Liver (tissue), 9 donors: ENCODE measurements around the gene PPM1A. TPM values are rescaled to one million over a fixed set of nuclear protein-coding genes. Genes with fewer than 3 reads are reported as not detected.

Source experiments
- DNase-seq: peaks from one replicate; pipeline ENCODE4 v3.0.0-alpha.2; 2017; ENCODE audit warnings: low spot score
- H3K27ac ChIP-seq, 2 donors: one replicate each; pipeline ENCODE4 v1.7.0; 2013; ENCODE audit warnings: inconsistent platforms in 2 of 2, low read length in 2 of 2, control low read depth in 1 of 2, low read depth in 1 of 2, mild to moderate bottlenecking in 1 of 2
- H3K27me3 ChIP-seq, 4 donors: one replicate each; pipeline versions ENCODE4 v1.6.1 to v1.7.0; 2013; ENCODE audit warnings: low read length in 3 of 4, inconsistent platforms in 1 of 4, mild to moderate bottlenecking in 1 of 4, moderate library complexity in 1 of 4; ENCODE audit not compliant: control insufficient read depth in 4 of 4, insufficient read depth in 4 of 4
- H3K36me3 ChIP-seq, 4 donors: one replicate each; pipeline versions ENCODE4 v1.6.1 to v1.7.0; 2013; ENCODE audit warnings: low read length in 3 of 4, mild to moderate bottlenecking in 3 of 4, low read depth in 1 of 4, moderate library complexity in 1 of 4; ENCODE audit not compliant: control insufficient read depth in 4 of 4, insufficient read depth in 3 of 4
- H3K4me1 ChIP-seq, 4 donors: one replicate each; pipeline versions ENCODE4 v1.6.1 to v1.7.0; 2013; ENCODE audit warnings: low read length in 3 of 4, mild to moderate bottlenecking in 3 of 4, moderate library complexity in 1 of 4; ENCODE audit not compliant: control insufficient read depth in 4 of 4, insufficient read depth in 4 of 4
- H3K4me3 ChIP-seq, 3 donors: one replicate each; pipeline versions ENCODE4 v1.6.1 to v1.7.0; 2013; ENCODE audit warnings: low read length in 3 of 3, control low read depth in 1 of 3, low read depth in 1 of 3, mild to moderate bottlenecking in 1 of 3
- H3K9ac ChIP-seq, 2 donors: one replicate each; pipeline ENCODE4 v1.7.0; 2013; ENCODE audit warnings: low read length in 2 of 2, mild to moderate bottlenecking in 2 of 2, moderate library complexity in 2 of 2, control low read depth in 1 of 2, low read depth in 1 of 2
- H3K9me3 ChIP-seq, 4 donors: one replicate each; pipeline versions ENCODE4 v1.6.1 to v1.7.0; 2013; ENCODE audit warnings: low read length in 3 of 4; ENCODE audit not compliant: control insufficient read depth in 4 of 4
- EGR1 ChIP-seq, 2 donors: IDR thresholded peaks; 2 replicates each; pipeline ENCODE4 v1.6.1; 2016 to 2018; ENCODE audit warnings: antibody characterized with exemption in 2 of 2, low read depth in 2 of 2
- FOXA1 ChIP-seq: IDR thresholded peaks from 2 replicates; pipeline ENCODE4 v1.6.1; 2016; ENCODE audit warnings: antibody characterized with exemption
- FOXA2 ChIP-seq: IDR thresholded peaks from 2 replicates; pipeline ENCODE4 v1.6.1; 2016; ENCODE audit warnings: antibody characterized with exemption
- GABPA ChIP-seq, 2 donors: IDR thresholded peaks in 1 of 2; conservative IDR thresholded peaks in 1 of 2; 2 replicates each; pipeline ENCODE4 v1.6.1; 2016; ENCODE audit warnings: antibody characterized with exemption in 2 of 2, mild to moderate bottlenecking in 1 of 2, moderate library complexity in 1 of 2
- HNF4A ChIP-seq, 2 donors: conservative IDR thresholded peaks; 2 replicates each; pipeline ENCODE4 v1.6.1; 2016; ENCODE audit warnings: antibody characterized with exemption in 2 of 2, mild to moderate bottlenecking in 2 of 2
- HNF4G ChIP-seq: IDR thresholded peaks from 2 replicates; pipeline ENCODE4 v1.6.1; 2016; ENCODE audit warnings: antibody characterized with exemption
- JUND ChIP-seq, 2 donors: IDR thresholded peaks; 2 replicates each; pipeline ENCODE4 v1.6.1; 2016; ENCODE audit warnings: antibody characterized with exemption in 2 of 2
- NR2F2 ChIP-seq: IDR thresholded peaks from 2 replicates; pipeline ENCODE4 v1.6.1; 2016; ENCODE audit warnings: antibody characterized with exemption
- RAD21 ChIP-seq, 2 donors: IDR thresholded peaks; 2 replicates each; pipeline ENCODE4 v1.6.1; 2016; ENCODE audit warnings: antibody characterized with exemption in 2 of 2, mild to moderate bottlenecking in 2 of 2
- RXRA ChIP-seq, 2 donors: IDR thresholded peaks; 2 replicates each; pipeline ENCODE4 v1.6.1; 2017 to 2018; ENCODE audit warnings: antibody characterized with exemption in 2 of 2, mild to moderate bottlenecking in 1 of 2
- SP1 ChIP-seq: IDR thresholded peaks from 2 replicates; pipeline ENCODE4 v1.6.1; 2018; ENCODE audit warnings: antibody characterized with exemption, mild to moderate bottlenecking
- TAF1 ChIP-seq: conservative IDR thresholded peaks from 2 replicates; pipeline ENCODE4 v1.6.1; 2016; ENCODE audit warnings: antibody characterized with exemption, mild to moderate bottlenecking
- YY1 ChIP-seq: IDR thresholded peaks from 2 replicates; pipeline ENCODE4 v1.6.1; 2016; ENCODE audit warnings: antibody characterized with exemption, mild to moderate bottlenecking
- WGBS: extraction: QIAGEN DNeasy Blood & Tissue Kit; methylation state at CpG from one replicate; pipeline ENCODE4 v1.1.7; 2013; 5-methylcytosine and 5-hydroxymethylcytosine counted together
- polyA plus RNA-seq, 2 donors: library from polyadenylated mRNA; stranded (reverse) in 1 of 2; unstranded in 1 of 2; fragments of 200-250 nt in 1 of 2; fragments of >200 nt in 1 of 2; fragmentation: Nextera tagmentation in 1 of 2; extraction: Ambion mirVana in 1 of 2; gene quantifications; one replicate each; pipeline versions ENCODE4 v1.2.1 to v1.2.3, GENCODE V29; 2013 to 2015
- total RNA-seq, 2 donors: library from RNA; depleted of rRNA; stranded (reverse); fragments of >200 nt; gene quantifications; one replicate each; pipeline ENCODE4 v1.2.3, GENCODE V29; 2014
- TF ChIP-seq, protein P1 (sequence below): IDR thresholded peaks from 2 replicates; pipeline ENCODE4 v1.6.1; 2016; ENCODE audit warnings: antibody characterized with exemption
- TF ChIP-seq, protein P2 (sequence below): IDR thresholded peaks from 2 replicates; pipeline ENCODE4 v1.6.1; 2016; ENCODE audit warnings: antibody characterized with exemption, mild to moderate bottlenecking
- TF ChIP-seq, protein P3 (sequence below): IDR thresholded peaks from 2 replicates; pipeline ENCODE4 v1.6.1; 2016; ENCODE audit warnings: antibody characterized with exemption
- TF ChIP-seq, protein P4 (sequence below): fragments of 150-350 bp; IDR thresholded peaks from 2 replicates; pipeline ENCODE4 v1.5.1; 2017; ENCODE audit warnings: improper control_type of control experiment, low read depth, low read length; ENCODE audit not compliant: missing input control
- TF ChIP-seq, protein P5 (sequence below): IDR thresholded peaks from 2 replicates; pipeline ENCODE4 v1.6.1; 2016; ENCODE audit warnings: antibody characterized with exemption
- donor health status: healthy.
- donor health status: healthy.
- donor health status: healthy.
- donor health status: healthy.
- donor health status: healthy.

PPM1A gene
- total and polyA plus RNA-seq, 4 donors, result 23.0 to 43.2 (median 29.5) TPM

DNA sequence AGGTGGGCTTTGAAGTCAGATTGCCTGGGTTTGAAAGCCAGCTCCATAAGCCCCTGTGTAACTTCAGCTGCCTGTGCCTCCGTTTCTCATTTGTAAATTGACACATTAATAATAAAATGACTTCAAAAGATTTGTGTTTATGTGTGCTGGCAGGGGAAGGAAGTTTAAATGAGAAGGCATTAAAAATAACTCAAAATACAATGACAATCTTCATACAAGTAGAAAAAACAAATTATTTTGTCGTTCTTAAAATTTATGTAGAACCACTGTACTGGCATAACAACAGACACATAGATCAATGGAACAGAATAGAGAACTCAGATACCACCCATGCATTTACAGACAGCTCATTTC lies 83.0 kb downstream of the PPM1A start:
- H3K4me3 ChIP-seq, result peak overlapping the region in 1 of 3 donors; percentile 55
- no peak for DNase-seq
- H3K27ac ChIP-seq, result no peak overlapping the region
- H3K36me3 ChIP-seq, result no peaks in the 10 kb centered on the region
- H3K9me3 ChIP-seq, result no peaks in the 10 kb centered on the region
- H3K4me1 ChIP-seq, result peaks cover 0 to 13% (median 7%) of the 10 kb centered on the region in 4 donors
- TF ChIP-seq, protein P1, sequence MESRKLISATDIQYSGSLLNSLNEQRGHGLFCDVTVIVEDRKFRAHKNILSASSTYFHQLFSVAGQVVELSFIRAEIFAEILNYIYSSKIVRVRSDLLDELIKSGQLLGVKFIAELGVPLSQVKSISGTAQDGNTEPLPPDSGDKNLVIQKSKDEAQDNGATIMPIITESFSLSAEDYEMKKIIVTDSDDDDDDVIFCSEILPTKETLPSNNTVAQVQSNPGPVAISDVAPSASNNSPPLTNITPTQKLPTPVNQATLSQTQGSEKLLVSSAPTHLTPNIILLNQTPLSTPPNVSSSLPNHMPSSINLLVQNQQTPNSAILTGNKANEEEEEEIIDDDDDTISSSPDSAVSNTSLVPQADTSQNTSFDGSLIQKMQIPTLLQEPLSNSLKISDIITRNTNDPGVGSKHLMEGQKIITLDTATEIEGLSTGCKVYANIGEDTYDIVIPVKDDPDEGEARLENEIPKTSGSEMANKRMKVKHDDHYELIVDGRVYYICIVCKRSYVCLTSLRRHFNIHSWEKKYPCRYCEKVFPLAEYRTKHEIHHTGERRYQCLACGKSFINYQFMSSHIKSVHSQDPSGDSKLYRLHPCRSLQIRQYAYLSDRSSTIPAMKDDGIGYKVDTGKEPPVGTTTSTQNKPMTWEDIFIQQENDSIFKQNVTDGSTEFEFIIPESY, result no peak
- TF ChIP-seq SP1, result no peak
- no peak for TF ChIP-seq RXRA (IDR thresholded peaks at IDR 0.05)
- TF ChIP-seq EGR1 (IDR thresholded peaks at IDR 0.05; ENCODE audit: low read depth in 2 of 2), result no peak
- TF ChIP-seq, protein P2, sequence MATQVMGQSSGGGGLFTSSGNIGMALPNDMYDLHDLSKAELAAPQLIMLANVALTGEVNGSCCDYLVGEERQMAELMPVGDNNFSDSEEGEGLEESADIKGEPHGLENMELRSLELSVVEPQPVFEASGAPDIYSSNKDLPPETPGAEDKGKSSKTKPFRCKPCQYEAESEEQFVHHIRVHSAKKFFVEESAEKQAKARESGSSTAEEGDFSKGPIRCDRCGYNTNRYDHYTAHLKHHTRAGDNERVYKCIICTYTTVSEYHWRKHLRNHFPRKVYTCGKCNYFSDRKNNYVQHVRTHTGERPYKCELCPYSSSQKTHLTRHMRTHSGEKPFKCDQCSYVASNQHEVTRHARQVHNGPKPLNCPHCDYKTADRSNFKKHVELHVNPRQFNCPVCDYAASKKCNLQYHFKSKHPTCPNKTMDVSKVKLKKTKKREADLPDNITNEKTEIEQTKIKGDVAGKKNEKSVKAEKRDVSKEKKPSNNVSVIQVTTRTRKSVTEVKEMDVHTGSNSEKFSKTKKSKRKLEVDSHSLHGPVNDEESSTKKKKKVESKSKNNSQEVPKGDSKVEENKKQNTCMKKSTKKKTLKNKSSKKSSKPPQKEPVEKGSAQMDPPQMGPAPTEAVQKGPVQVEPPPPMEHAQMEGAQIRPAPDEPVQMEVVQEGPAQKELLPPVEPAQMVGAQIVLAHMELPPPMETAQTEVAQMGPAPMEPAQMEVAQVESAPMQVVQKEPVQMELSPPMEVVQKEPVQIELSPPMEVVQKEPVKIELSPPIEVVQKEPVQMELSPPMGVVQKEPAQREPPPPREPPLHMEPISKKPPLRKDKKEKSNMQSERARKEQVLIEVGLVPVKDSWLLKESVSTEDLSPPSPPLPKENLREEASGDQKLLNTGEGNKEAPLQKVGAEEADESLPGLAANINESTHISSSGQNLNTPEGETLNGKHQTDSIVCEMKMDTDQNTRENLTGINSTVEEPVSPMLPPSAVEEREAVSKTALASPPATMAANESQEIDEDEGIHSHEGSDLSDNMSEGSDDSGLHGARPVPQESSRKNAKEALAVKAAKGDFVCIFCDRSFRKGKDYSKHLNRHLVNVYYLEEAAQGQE, result no peak
- TF ChIP-seq HNF4A (conservative IDR thresholded peaks at IDR 0.05), result no peak
- TF ChIP-seq, protein P3, sequence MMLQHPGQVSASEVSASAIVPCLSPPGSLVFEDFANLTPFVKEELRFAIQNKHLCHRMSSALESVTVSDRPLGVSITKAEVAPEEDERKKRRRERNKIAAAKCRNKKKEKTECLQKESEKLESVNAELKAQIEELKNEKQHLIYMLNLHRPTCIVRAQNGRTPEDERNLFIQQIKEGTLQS, result no peak
- no peak for TF ChIP-seq HNF4G
- no peak for TF ChIP-seq YY1
- TF ChIP-seq RAD21 (IDR thresholded peaks at IDR 0.05), result no peak
- TF ChIP-seq, protein P4, sequence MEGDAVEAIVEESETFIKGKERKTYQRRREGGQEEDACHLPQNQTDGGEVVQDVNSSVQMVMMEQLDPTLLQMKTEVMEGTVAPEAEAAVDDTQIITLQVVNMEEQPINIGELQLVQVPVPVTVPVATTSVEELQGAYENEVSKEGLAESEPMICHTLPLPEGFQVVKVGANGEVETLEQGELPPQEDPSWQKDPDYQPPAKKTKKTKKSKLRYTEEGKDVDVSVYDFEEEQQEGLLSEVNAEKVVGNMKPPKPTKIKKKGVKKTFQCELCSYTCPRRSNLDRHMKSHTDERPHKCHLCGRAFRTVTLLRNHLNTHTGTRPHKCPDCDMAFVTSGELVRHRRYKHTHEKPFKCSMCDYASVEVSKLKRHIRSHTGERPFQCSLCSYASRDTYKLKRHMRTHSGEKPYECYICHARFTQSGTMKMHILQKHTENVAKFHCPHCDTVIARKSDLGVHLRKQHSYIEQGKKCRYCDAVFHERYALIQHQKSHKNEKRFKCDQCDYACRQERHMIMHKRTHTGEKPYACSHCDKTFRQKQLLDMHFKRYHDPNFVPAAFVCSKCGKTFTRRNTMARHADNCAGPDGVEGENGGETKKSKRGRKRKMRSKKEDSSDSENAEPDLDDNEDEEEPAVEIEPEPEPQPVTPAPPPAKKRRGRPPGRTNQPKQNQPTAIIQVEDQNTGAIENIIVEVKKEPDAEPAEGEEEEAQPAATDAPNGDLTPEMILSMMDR, result no peak
- no peak for TF ChIP-seq FOXA2
- TF ChIP-seq, protein P5, sequence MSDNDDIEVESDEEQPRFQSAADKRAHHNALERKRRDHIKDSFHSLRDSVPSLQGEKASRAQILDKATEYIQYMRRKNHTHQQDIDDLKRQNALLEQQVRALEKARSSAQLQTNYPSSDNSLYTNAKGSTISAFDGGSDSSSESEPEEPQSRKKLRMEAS, result no peak
- TF ChIP-seq NR2F2, result no peak
- no peak for TF ChIP-seq GABPA (IDR thresholded peaks at IDR 0.05 in 1 of 2, conservative IDR thresholded peaks at IDR 0.05 in 1 of 2)
- TF ChIP-seq FOXA1, result no peak
- no peak for TF ChIP-seq TAF1
- no peak for TF ChIP-seq JUND (IDR thresholded peaks at IDR 0.05)
- no peak overlapping the region for H3K9ac ChIP-seq
- 37% methylated on average over 2 of the region's 2 CpGs for WGBS
- no peaks in the 10 kb centered on the region for H3K27me3 ChIP-seq
